Nephron progenitor cell (in vitro differentiated cells): ENCODE results near the gene MAGEA4.

Experiments
- DNase-seq: peaks from one replicate; pipeline ENCODE4 v3.0.0; 2021
- H3K27ac Mint-ChIP-seq: 2 replicates; pipeline ENCODE4 v1.8.0; 2021; ENCODE audit warnings: mild to moderate bottlenecking, moderate library complexity, mixed read lengths
- H3K27me3 Mint-ChIP-seq: 2 replicates; pipeline ENCODE4 v1.8.0; 2021; ENCODE audit warnings: mild to moderate bottlenecking, low read depth, mixed read lengths; ENCODE audit not compliant: poor library complexity
- H3K36me3 Mint-ChIP-seq: 2 replicates; pipeline ENCODE4 v1.8.0; 2021; ENCODE audit warnings: low read depth, mixed read lengths
- H3K4me1 Mint-ChIP-seq: 2 replicates; pipeline ENCODE4 v1.8.0; 2021; ENCODE audit warnings: mixed read lengths
- H3K4me3 Mint-ChIP-seq: 2 replicates; pipeline ENCODE4 v1.8.0; 2021; ENCODE audit warnings: mild to moderate bottlenecking, moderate library complexity, mixed read lengths
- H3K9me3 Mint-ChIP-seq: 2 replicates; pipeline ENCODE4 v1.8.0; 2021; ENCODE audit warnings: mild to moderate bottlenecking, moderate library complexity, mixed read lengths
- CTCF ChIP-seq: fragments of 200-600 bp; sonication (generic); IDR thresholded peaks from 2 replicates; pipeline ENCODE4 v1.5.0; 2021; ENCODE audit warnings: antibody characterized with exemption

MAGEA4 gene

GRCh38 chrX:151912780-151913179 lies at the start of gene MAGEA4:
Gene MAGEA4, plus strand, starts transcription at chrX:151912889. Its CDS starts 10,776 bp downstream, at chrX:151923665.
- H3K4me1 Mint-ChIP-seq: no peaks in the 10 kb centered on the region
- H3K9me3 Mint-ChIP-seq: peaks cover 12% of the 10 kb centered on the region
- no peaks in the 10 kb centered on the region for H3K36me3 Mint-ChIP-seq
- no peak within 1 kb of the TSS for H3K4me3 Mint-ChIP-seq
- no peak for TF ChIP-seq CTCF
- peaks cover 3% of the 10 kb centered on the region for H3K27me3 Mint-ChIP-seq
- no peak for DNase-seq
- H3K27ac Mint-ChIP-seq: no peak within 1 kb of the TSS

- H3K4me3 Mint-ChIP-seq: no peak overlapping the region
- no peak overlapping the region for H3K27ac Mint-ChIP-seq
- peaks cover 49% of the 10 kb centered on the region for H3K9me3 Mint-ChIP-seq
- no peak for DNase-seq
- H3K36me3 Mint-ChIP-seq: no peaks in the 10 kb centered on the region
- H3K4me1 Mint-ChIP-seq: peaks cover 6% of the 10 kb centered on the region
- no peak for TF ChIP-seq CTCF
- H3K27me3 Mint-ChIP-seq: peaks cover 2% of the 10 kb centered on the region
These were observed 42.1 kb upstream of the MAGEA4 start for GRCh38 chrX:151870602-151871001.

GRCh38 chrX:151871244-151871643 lies 41.4 kb upstream of the MAGEA4 start:
- H3K36me3 Mint-ChIP-seq: no peaks in the 10 kb centered on the region
- peaks cover 6% of the 10 kb centered on the region for H3K4me1 Mint-ChIP-seq
- peaks cover 55% of the 10 kb centered on the region for H3K9me3 Mint-ChIP-seq
- peaks cover 3% of the 10 kb centered on the region for H3K27me3 Mint-ChIP-seq
- TF ChIP-seq CTCF: no peak
- H3K4me3 Mint-ChIP-seq: no peak overlapping the region
- DNase-seq: no peak
- no peak overlapping the region for H3K27ac Mint-ChIP-seq

- Mint-ChIP-seq H3K4me3 (no peak overlapping the region), H3K4me1 (peaks cover 6% of the 10 kb centered on the region), H3K9me3 (peaks cover 60% of the 10 kb centered on the region), H3K27ac (no peak overlapping the region), H3K27me3 (peaks cover 3% of the 10 kb centered on the region), H3K36me3 (peaks cover 1% of the 10 kb centered on the region)
- no peak for DNase-seq
- no peak for TF ChIP-seq CTCF
These were observed 39.6 kb upstream of the MAGEA4 start for GRCh38 chrX:151873096-151873495.

GRCh38 chrX:151875270-151876026 lies 37.2 kb upstream of the MAGEA4 start:
- no peak overlapping the region for H3K27ac Mint-ChIP-seq
- H3K9me3 Mint-ChIP-seq: peaks cover 66% of the 10 kb centered on the region
- no peak for DNase-seq

More at GRCh38 chrX:151875270-151876026, 37.2 kb upstream of the MAGEA4 start:
- H3K4me1 Mint-ChIP-seq: peaks cover 6% of the 10 kb centered on the region
- no peak overlapping the region for H3K4me3 Mint-ChIP-seq
- peaks cover 6% of the 10 kb centered on the region for H3K36me3 Mint-ChIP-seq
- no peak for TF ChIP-seq CTCF
- peaks cover 3% of the 10 kb centered on the region for H3K27me3 Mint-ChIP-seq
